Cardiac fibroblast (primary cell): ENCODE data around the gene PDE4B.

Source experiments
- DNase-seq, 2 donors: peaks; one replicate each; pipeline versions ENCODE4 v3.0.0 to v3.0.0-alpha.2; 2010; ENCODE audit warnings: low read depth in 2 of 2
- H3K4me3 ChIP-seq, 2 donors: replicated peaks in 1 of 2; 1 replicate in 1 of 2; 2 replicates in 1 of 2; pipeline ENCODE4 v1.5.1; 2011; ENCODE audit warnings: low read depth in 2 of 2, low read length in 2 of 2, mild to moderate bottlenecking in 2 of 2, moderate library complexity in 1 of 2
- CTCF ChIP-seq: IDR thresholded peaks from one replicate; pipeline ENCODE4 v1.5.1; 2011; ENCODE audit warnings: low read depth, mild to moderate bottlenecking, low read length, inconsistent platforms

The PDE4B gene

GRCh38 chr1:65762081-65762862 is 30.4 kb upstream of the PDE4B start:
- TF ChIP-seq CTCF: no peak
- H3K4me3 ChIP-seq: no peak overlapping the region
- DNase-seq: peak in 1 of 2 donors; percentile 1

DNA sequence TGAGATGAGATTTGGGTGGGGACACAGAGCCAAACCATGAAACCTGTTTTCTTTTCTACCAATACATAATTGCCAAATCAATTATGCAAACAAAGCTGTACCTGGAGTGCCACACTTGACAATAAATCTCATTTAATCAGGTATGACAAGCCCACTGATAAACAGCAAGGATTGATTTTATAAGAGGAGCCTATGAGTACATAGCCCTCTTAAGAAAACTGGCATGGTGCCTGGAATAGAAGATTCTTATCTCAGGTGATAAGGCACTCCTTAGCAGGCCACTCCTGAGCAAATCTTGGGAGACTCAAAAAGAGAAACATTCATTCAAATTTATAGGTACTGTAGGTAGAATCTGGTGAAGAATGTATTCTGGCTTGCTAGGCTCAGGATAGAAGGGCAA is 28.6 kb upstream of the PDE4B start:
- TF ChIP-seq CTCF: no peak
- DNase-seq: no peak
- H3K4me3 ChIP-seq: no peak overlapping the region

DNA sequence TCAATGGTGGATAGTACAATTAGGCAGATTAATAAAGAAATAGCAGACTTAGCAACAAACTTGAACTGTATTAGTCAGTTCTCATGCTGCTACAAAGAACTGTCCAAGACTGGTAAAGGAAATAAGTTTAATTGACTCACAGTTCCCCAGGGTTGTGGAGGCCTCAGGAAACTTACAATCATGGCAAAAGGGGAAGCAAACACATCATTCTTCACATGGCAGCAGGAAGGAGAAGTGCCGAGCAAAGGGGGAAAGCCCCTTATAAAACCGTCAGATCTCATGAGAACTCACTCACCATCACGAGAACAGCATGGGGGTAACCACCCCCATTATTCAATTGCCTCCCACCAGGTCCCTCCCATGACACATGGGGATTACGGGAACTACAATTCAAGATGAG is 27.1 kb upstream of the PDE4B start:
- TF ChIP-seq CTCF: no peak
- DNase-seq: no peak
- no peak overlapping the region for H3K4me3 ChIP-seq

DNA sequence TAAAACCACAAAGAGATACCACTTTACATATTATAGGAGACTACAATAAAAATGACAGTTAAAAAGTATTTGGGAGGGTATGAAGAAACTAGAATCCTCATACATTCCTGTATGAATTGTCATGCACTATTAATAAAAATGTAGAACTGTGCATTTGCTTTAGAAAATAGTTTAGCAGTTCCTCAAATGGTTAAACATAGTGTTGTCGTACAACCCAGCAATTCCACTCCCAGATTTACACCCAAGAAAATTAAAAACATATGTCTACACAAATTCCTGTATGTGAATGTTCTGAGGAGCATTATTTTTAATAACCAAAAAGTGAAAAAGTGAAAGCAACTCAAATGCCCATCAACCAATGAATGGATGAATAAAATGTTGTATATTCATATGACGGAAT is 23.1 kb upstream of the PDE4B start:
- DNase-seq: peak in 1 of 2 donors; percentile 26
- TF ChIP-seq CTCF: no peak
- no peak overlapping the region for H3K4me3 ChIP-seq

DNA sequence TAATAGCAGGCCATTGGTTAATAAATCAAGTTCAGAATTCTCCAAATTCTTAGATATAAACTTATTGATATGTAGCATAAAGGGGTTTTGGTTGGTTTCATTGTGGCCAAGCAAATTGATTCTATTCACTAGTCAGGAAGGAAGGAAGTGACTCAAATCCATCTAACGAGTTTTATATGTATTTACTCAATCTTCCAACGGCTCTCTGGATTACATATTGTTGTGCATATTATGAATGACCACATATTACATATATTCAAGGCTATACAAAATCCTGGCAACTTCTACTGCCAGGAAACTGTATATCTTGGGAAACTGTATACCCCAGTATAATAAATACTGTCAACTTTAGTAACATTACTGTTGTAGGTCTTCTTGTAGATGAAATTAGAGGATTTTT is 20.1 kb upstream of the PDE4B start:
- no peak for DNase-seq
- TF ChIP-seq CTCF: no peak
- no peak overlapping the region for H3K4me3 ChIP-seq

- DNase-seq: peak in 1 of 2 donors; percentile 24
- no peak for TF ChIP-seq CTCF
Measured at GRCh38 chr1:65773391-65774123, 19.1 kb upstream of the PDE4B start.

More at GRCh38 chr1:65773391-65774123, 19.1 kb upstream of the PDE4B start:
- H3K4me3 ChIP-seq: no peak overlapping the region
